Natural killer cell (primary cell): ENCODE measurements around the gene ZNF182. TPM values are rescaled to one million over a fixed set of nuclear protein-coding genes. Genes with fewer than 3 reads are reported as not detected.
A peak's percentile ranks its signal among the peaks of the same experiment; 100 is the strongest.
"Not testable (repeated sequence)": the region's sequence is repeated elsewhere in the genome, so short reads cannot be mapped to it uniquely, and the experiment has no call there.

Source experiments
- ATAC-seq, 3 donors: fragments of 150-1000 bp in 2 of 3; fragments of 200-7000 bp in 1 of 3; cut with Tn5 transposase; 1 replicate in 1 of 3; 2 replicates in 2 of 3; pipeline ENCODE4 v1.10.0; 2021; ENCODE audit warnings: mild to moderate bottlenecking in 2 of 3, moderate library complexity in 2 of 3
- DNase-seq, 2 donors: peaks; one replicate each; pipeline versions ENCODE4 v3.0.0 to v3.0.0-alpha.2; 2013 to 2021; ENCODE audit warnings: mixed read lengths in 1 of 2
- H3K27ac ChIP-seq: one replicate; pipeline ENCODE4 v1.5.1; 2013; ENCODE audit warnings: mild to moderate bottlenecking, low read length
- H3K27me3 ChIP-seq: one replicate; pipeline ENCODE4 v1.6.1; 2013; ENCODE audit warnings: low read length; ENCODE audit not compliant: control insufficient read depth, insufficient read depth
- H3K36me3 ChIP-seq: one replicate; pipeline ENCODE4 v1.6.1; 2013; ENCODE audit warnings: low read length; ENCODE audit not compliant: control insufficient read depth, insufficient read depth
- H3K4me1 ChIP-seq: one replicate; pipeline ENCODE4 v1.6.1; 2013; ENCODE audit warnings: low read length; ENCODE audit not compliant: control insufficient read depth, insufficient read depth
- H3K4me3 ChIP-seq: one replicate; pipeline ENCODE4 v1.5.1; 2013; ENCODE audit warnings: low read length
- H3K9me3 ChIP-seq: one replicate; pipeline ENCODE4 v1.6.1; 2013; ENCODE audit warnings: low read length; ENCODE audit not compliant: control insufficient read depth, insufficient read depth
- H3K27ac Mint-ChIP-seq, 2 donors: one replicate each; pipeline ENCODE4 v1.8.0; 2022; ENCODE audit warnings: mild to moderate bottlenecking in 2 of 2, mixed read lengths in 2 of 2, moderate library complexity in 1 of 2
- H3K27me3 Mint-ChIP-seq, 2 donors: one replicate each; pipeline ENCODE4 v1.8.0; 2022; ENCODE audit warnings: low read depth in 2 of 2, mixed read lengths in 2 of 2
- H3K36me3 Mint-ChIP-seq: one replicate; pipeline ENCODE4 v1.8.0; 2022; ENCODE audit warnings: mixed read lengths
- H3K4me1 Mint-ChIP-seq, 2 donors: one replicate each; pipeline ENCODE4 v1.8.0; 2022; ENCODE audit warnings: mixed read lengths in 2 of 2
- H3K4me3 Mint-ChIP-seq: one replicate; pipeline ENCODE4 v1.8.0; 2022; ENCODE audit warnings: mild to moderate bottlenecking, moderate library complexity, mixed read lengths
- H3K9me3 Mint-ChIP-seq, 2 donors: one replicate each; pipeline ENCODE4 v1.8.0; 2022; ENCODE audit warnings: mixed read lengths in 2 of 2
- CTCF ChIP-seq: fragments of 200-600 bp; IDR thresholded peaks from one replicate; pipeline ENCODE4 v1.8.0; 2022; ENCODE audit warnings: antibody characterized with exemption
- WGBS: methylation state at CpG from one replicate; pipeline ENCODE4 v1.1.7; 2013; ENCODE audit warnings: missing lambda C conversion rate; ENCODE audit not compliant: insufficient coverage; 5-methylcytosine and 5-hydroxymethylcytosine counted together
- intact Hi-C: fragments of 100-400 bp; cut with micrococcal nuclease; formaldehyde crosslinking; loops from one replicate; pipeline ENCODE4 v1.14.2; 2022
- total RNA-seq, 4 donors: library from RNA; stranded (reverse); fragments of 120-200 nt in 1 of 4; gene quantifications; one replicate each; pipeline versions ENCODE4 v1.2.3 to v1.2.4, GENCODE V29; 2013 to 2022

Gene ZNF182
- total RNA-seq, 3 donors from 2014 or later (not counting 1 experiment from before 2014, with no cell fraction given) = 7.1 to 10.4 (median 7.8) TPM

GRCh38 chrX:48028091-48028490, 24.3 kb upstream of the ZNF182 start:
- Histone ChIP-seq H3K4me3 (no peak overlapping the region), H3K27ac (no peak overlapping the region), H3K36me3 (no peaks in the 10 kb centered on the region), H3K4me1 (peaks cover 7% of the 10 kb centered on the region), H3K9me3 (no peaks in the 10 kb centered on the region), H3K27me3 (no peaks in the 10 kb centered on the region)
- DNase-seq (no peak), ATAC-seq (no peak)
- no peaks in the 10 kb centered on the region for H3K9me3 Mint-ChIP-seq
- no peak overlapping the region for H3K4me3 Mint-ChIP-seq
- H3K27me3 Mint-ChIP-seq = no peaks in the 10 kb centered on the region
- no peak overlapping the region for H3K27ac Mint-ChIP-seq
- H3K36me3 Mint-ChIP-seq = no peaks in the 10 kb centered on the region
- no peak for TF ChIP-seq CTCF
- H3K4me1 Mint-ChIP-seq = peaks cover 12 to 14% of the 10 kb centered on the region in 2 donors
- intact Hi-C loops = loop anchor here (5.0 to 10.0 kb wide), 3 partner anchors 73 to 466 kb away; partner anchors contain the start of genes ARAF, ELK1 and UXT
- WGBS = 95% methylated on average over 8 of the region's 8 CpGs

GRCh38 chrX:48027545-48027944, 23.8 kb upstream of the ZNF182 start:
- not testable (repeated sequence) for H3K4me1 ChIP-seq, H3K27ac ChIP-seq, DNase-seq, H3K9me3 ChIP-seq, H3K36me3 ChIP-seq, H3K27me3 Mint-ChIP-seq, H3K4me3 ChIP-seq, H3K4me3 Mint-ChIP-seq, H3K36me3 Mint-ChIP-seq, H3K9me3 Mint-ChIP-seq, ATAC-seq, H3K27me3 ChIP-seq, H3K27ac Mint-ChIP-seq
- peaks cover 12 to 14% of the 10 kb centered on the region in 2 donors for H3K4me1 Mint-ChIP-seq
- no CpG with 5 or more reads among the region's 4 CpGs for WGBS
- intact Hi-C loops = loop anchor here (5.0 to 10.0 kb wide), 3 partner anchors 73 to 465 kb away; partner anchors contain the start of genes ARAF, ELK1 and UXT

GRCh38 chrX:48025561-48025960, 21.8 kb upstream of the ZNF182 start:
- no peaks in the 10 kb centered on the region for H3K9me3 Mint-ChIP-seq
- ATAC-seq = peak in 1 of 3 donors; percentile 19
- TF ChIP-seq CTCF = peak; percentile 52
- H3K4me3 ChIP-seq = no peak overlapping the region
- H3K27me3 ChIP-seq = no peaks in the 10 kb centered on the region
- no peaks in the 10 kb centered on the region for H3K36me3 ChIP-seq
- WGBS = 4% methylated on average over 4 of the region's 7 CpGs
- H3K4me1 ChIP-seq = peaks cover 9% of the 10 kb centered on the region
- peak in 1 of 2 donors; percentile 79 for DNase-seq
- peaks cover 18 to 20% of the 10 kb centered on the region in 2 donors for H3K4me1 Mint-ChIP-seq
- intact Hi-C loops = loop anchor here (5.0 to 10.0 kb wide), 3 partner anchors 71 to 463 kb away; partner anchors contain the start of genes ARAF, ELK1 and UXT
- no peak overlapping the region for H3K4me3 Mint-ChIP-seq
- peak overlapping the region in 1 of 2 donors; percentile 60 for H3K27ac Mint-ChIP-seq
- H3K36me3 Mint-ChIP-seq = no peaks in the 10 kb centered on the region
- H3K27me3 Mint-ChIP-seq = no peaks in the 10 kb centered on the region
- H3K9me3 ChIP-seq = no peaks in the 10 kb centered on the region
- no peak overlapping the region for H3K27ac ChIP-seq

DNA sequence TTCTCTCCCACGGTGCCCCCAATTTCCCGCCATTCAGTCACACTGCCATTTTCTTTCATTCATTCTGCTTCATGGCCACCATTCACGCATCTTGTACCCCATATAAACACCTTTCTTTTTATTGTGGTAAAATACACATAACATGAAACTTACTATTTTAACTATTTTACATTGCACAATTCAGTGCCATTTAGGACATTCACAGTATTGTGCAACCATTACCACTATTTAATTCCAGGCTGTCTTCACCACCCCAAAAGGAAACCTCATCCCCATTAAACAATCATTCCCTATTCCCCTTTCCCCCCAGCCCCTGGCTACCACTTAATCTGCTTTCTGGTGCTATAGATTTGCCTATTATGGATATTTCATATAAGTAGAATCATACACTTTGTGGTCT, 18.9 kb upstream of the ZNF182 start:
- H3K27ac Mint-ChIP-seq = peak overlapping the region in 1 of 2 donors; percentile 74
- no peaks in the 10 kb centered on the region for H3K9me3 Mint-ChIP-seq
- no peaks in the 10 kb centered on the region for H3K27me3 ChIP-seq
- H3K4me3 ChIP-seq = no peak overlapping the region
- WGBS = 83% methylated on average over 2 of the region's 3 CpGs
- no peak for TF ChIP-seq CTCF
- DNase-seq = no peak
- no peaks in the 10 kb centered on the region for H3K36me3 Mint-ChIP-seq
- peaks cover 9% of the 10 kb centered on the region for H3K4me1 ChIP-seq
- no peaks in the 10 kb centered on the region for H3K27me3 Mint-ChIP-seq
- H3K36me3 ChIP-seq = no peaks in the 10 kb centered on the region
- ATAC-seq = no peak
- no peaks in the 10 kb centered on the region for H3K9me3 ChIP-seq
- intact Hi-C loops = loop anchor here (5.0 to 10.0 kb wide), 3 partner anchors 68 to 830 kb away; partner anchors contain the start of genes ELK1, UBA1 and UXT
- no peak overlapping the region for H3K27ac ChIP-seq
- H3K4me3 Mint-ChIP-seq = peak overlapping the region; percentile 25
- peaks cover 18 to 20% of the 10 kb centered on the region in 2 donors for H3K4me1 Mint-ChIP-seq
